Measurements from ENCODE around the gene DARS1.

DNA sequence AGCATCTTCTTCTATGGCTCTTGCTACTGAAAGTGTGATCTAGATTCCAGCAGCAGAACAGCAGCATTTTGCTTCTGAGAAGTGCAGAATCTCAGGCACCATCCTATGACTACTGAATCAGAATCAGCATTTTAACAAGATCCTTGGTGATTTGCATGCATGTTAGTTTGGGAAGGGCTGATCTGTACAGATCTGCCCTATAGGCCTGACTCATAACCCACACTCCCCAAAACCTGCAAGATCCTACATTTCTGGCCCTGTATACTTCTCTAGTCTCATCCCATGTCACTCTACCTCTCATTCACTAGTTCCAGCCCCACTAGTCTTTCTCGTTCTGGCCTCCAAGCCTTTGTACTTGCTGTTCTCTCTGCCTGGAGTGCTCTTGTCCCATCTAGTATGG, 15.7 kb upstream of the DARS1 start:
- TF ChIP-seq, protein P1, sequence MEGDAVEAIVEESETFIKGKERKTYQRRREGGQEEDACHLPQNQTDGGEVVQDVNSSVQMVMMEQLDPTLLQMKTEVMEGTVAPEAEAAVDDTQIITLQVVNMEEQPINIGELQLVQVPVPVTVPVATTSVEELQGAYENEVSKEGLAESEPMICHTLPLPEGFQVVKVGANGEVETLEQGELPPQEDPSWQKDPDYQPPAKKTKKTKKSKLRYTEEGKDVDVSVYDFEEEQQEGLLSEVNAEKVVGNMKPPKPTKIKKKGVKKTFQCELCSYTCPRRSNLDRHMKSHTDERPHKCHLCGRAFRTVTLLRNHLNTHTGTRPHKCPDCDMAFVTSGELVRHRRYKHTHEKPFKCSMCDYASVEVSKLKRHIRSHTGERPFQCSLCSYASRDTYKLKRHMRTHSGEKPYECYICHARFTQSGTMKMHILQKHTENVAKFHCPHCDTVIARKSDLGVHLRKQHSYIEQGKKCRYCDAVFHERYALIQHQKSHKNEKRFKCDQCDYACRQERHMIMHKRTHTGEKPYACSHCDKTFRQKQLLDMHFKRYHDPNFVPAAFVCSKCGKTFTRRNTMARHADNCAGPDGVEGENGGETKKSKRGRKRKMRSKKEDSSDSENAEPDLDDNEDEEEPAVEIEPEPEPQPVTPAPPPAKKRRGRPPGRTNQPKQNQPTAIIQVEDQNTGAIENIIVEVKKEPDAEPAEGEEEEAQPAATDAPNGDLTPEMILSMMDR (conservative IDR thresholded peaks at IDR 0.05; ENCODE audit: low read length) = no peak
- TF ChIP-seq EZH2phosphoT487 (IDR thresholded peaks at IDR 0.05; ENCODE audit: borderline replicate concordance) = no peak
